ENCODE results near the gene PAX8.

GRCh38 chr2:113257516-113258264, 21.0 kb downstream of the PAX8 start:
- TF ChIP-seq EZH2 (IDR thresholded peaks at IDR 0.05; ENCODE audit: borderline replicate concordance, low read length) = no peak
- no peak for TF ChIP-seq CTCF (conservative IDR thresholded peaks at IDR 0.05 in 1 of 2, IDR thresholded peaks at IDR 0.05 in 1 of 2; ENCODE audit: extremely low read depth in 1 of 2, insufficient read depth in 1 of 2, low read depth in 1 of 2, low read length in 2 of 2)
